ENCODE data around the gene TRMT2B. TPM values are rescaled to one million over a fixed set of nuclear protein-coding genes. Genes with fewer than 3 reads are reported as not detected.
"Not testable (repeated sequence)": the region's sequence is repeated elsewhere in the genome, so short reads cannot be mapped to it uniquely, and the experiment has no call there.

TRMT2B gene
- total RNA-seq, 2 donors from 2014 or later = 8.3 to 9.6 TPM

GRCh38 chrX:100984818-100985217, 67.1 kb downstream of the TRMT2B start:
- Histone ChIP-seq H3K4me1 (no peaks in the 10 kb centered on the region), H3K36me3 (replicated peaks in 1 of 2; ENCODE audit: insufficient read depth in 1 of 2, low read depth in 2 of 2) (no peaks in the 10 kb centered on the region), H3K27me3 (no peaks in the 10 kb centered on the region), H3K27ac (no peak overlapping the region), H3K4me3 (no peak overlapping the region), H3K9me3 (no peaks in the 10 kb centered on the region)
- TF ChIP-seq CTCF (IDR thresholded peaks at IDR 0.05) (no peak), POLR2A (IDR thresholded peaks at IDR 0.05) (no peak)
- intact Hi-C loops (cut with DNase I) = no loop called here
- no peak for DNase-seq
- no peak for ATAC-seq

DNA sequence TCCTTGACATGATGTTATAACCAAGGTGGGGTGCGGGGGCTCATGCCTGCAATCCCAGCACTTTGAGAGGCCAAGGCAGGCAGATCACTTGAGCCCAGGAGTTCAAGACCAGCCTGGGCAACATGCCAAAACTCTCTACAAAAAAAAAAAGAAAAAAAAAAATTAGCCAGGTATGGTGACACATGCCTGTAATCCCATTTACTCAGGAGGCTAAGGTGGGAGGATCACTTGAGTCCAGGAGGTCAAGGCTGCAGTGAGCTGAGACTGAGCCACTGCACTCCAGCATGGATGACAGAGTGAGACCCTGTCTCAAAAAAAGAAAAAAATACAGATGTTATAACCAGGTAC, 70.4 kb downstream of the TRMT2B start:
- H3K27ac ChIP-seq; intact Hi-C loops (cut with DNase I); DNase-seq; ATAC-seq; H3K9me3 ChIP-seq; H3K27me3 ChIP-seq; H3K36me3 ChIP-seq (replicated peaks in 1 of 2; ENCODE audit: insufficient read depth in 1 of 2, low read depth in 2 of 2); H3K4me3 ChIP-seq; H3K4me1 ChIP-seq: not testable (repeated sequence)
- 100% methylated on average over 1 of the region's 1 CpG; no CpG with 5 or more reads in 1 of the 2 donors for WGBS, 2 donors

DNA sequence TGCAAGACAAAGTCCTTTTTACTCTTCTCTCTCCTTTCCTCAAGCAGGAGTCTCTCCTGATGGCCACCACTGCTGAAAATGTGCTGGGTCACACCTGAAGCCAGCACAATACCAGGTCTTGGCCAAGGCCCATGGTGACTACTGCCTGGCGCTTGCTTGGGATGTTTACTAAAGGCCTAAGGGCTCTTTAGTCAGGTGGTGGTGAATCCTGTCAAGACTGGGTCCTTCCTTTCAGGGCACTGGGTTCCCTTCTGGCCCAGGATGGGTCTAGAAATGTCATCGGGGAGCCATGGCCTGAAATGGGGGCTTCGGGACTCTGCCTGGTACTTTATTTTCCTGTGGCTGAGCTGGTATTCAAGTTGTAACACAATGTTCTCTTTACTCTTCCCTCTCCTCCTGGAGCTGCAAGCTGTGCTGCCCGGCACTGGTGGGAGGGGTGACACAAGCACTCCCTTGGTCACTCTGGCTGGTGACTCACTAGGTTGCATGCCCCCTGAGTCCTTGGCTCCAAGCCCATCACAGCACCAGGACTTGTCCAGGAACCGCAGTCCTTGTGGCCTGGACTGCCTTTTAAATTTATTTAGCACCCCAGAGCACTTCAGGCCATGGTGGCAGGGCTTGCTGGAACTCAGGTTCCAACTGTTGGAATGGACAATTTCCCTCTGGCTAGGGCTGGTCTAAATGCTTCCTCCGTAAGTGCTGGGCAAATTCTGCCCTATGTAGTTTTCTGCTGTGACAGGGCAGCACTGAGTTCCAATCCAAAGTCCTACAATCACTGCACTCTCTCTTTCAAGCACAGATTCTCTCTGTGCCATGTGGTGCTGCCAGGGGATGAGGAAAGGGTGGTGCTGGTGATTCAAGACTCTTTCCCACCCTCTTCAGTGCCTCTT, 71.1 kb downstream of the TRMT2B start:
- WGBS, 2 donors = 98 to 100% methylated on average over 4 to 5 of the region's 6 CpGs
- no peak overlapping the region for H3K4me3 ChIP-seq
- no peaks in the 10 kb centered on the region for H3K36me3 ChIP-seq (replicated peaks in 1 of 2; ENCODE audit: insufficient read depth in 1 of 2, low read depth in 2 of 2)
- H3K9me3 ChIP-seq = no peaks in the 10 kb centered on the region
- intact Hi-C loops (cut with DNase I) = no loop called here
- no peaks in the 10 kb centered on the region for H3K4me1 ChIP-seq
- ATAC-seq (no peak), DNase-seq (peak in 1 of 4 donors; percentile 28)
- H3K27me3 ChIP-seq = no peaks in the 10 kb centered on the region
- no peak overlapping the region for H3K27ac ChIP-seq
- TF ChIP-seq CTCF (IDR thresholded peaks at IDR 0.05) (no peak), POLR2A (IDR thresholded peaks at IDR 0.05) (no peak)

GRCh38 chrX:100979881-100980607, 71.9 kb downstream of the TRMT2B start:
- Histone ChIP-seq H3K4me3 (no peak overlapping the region), H3K27ac (no peak overlapping the region), H3K4me1 (no peaks in the 10 kb centered on the region), H3K9me3 (no peaks in the 10 kb centered on the region), H3K27me3 (no peaks in the 10 kb centered on the region), H3K36me3 (replicated peaks in 1 of 2; ENCODE audit: insufficient read depth in 1 of 2, low read depth in 2 of 2) (no peaks in the 10 kb centered on the region)
- WGBS, 2 donors = 84 to 86% methylated on average over 2 to 3 of the region's 3 CpGs
- DNase-seq = no peak
- intact Hi-C loops (cut with DNase I) = no loop called here
- ATAC-seq = no peak
- TF ChIP-seq POLR2A (IDR thresholded peaks at IDR 0.05) (no peak), CTCF (IDR thresholded peaks at IDR 0.05) (no peak)

DNA sequence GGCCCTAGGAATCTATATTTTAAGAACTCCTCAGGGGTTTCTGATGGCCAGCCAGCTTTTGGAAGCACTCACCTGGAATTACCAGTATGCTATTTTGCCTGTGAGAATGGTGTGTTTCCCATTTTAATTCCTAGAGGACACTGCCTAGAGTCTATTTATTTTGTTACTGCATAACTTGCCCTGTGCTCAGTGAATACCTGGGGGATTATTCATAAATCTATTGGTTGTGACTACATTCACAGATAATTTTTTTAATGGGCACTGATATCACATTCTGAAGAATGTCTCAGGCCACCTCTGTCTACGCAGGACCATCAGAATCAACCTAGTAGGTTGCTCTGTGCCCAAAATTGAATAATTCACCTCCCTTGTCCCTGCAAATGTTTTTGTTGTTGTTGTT, 75.7 kb downstream of the TRMT2B start:
- Histone ChIP-seq H3K36me3 (replicated peaks in 1 of 2; ENCODE audit: insufficient read depth in 1 of 2, low read depth in 2 of 2) (no peaks in the 10 kb centered on the region), H3K27me3 (no peaks in the 10 kb centered on the region), H3K4me3 (no peak overlapping the region), H3K27ac (no peak overlapping the region), H3K9me3 (no peaks in the 10 kb centered on the region), H3K4me1 (no peaks in the 10 kb centered on the region)
- ATAC-seq (no peak), DNase-seq (no peak)
- TF ChIP-seq CTCF (IDR thresholded peaks at IDR 0.05) = no peak
- TF ChIP-seq POLR2A (IDR thresholded peaks at IDR 0.05) = no peak
- intact Hi-C loops (cut with DNase I) = no loop called here
- 90 to 100% methylated on average over 1 of the region's 1 CpG for WGBS, 2 donors
